Sigmoid colon (tissue), 7 donors: Measurements from ENCODE around the gene KIF1A. TPM values are rescaled to one million over a fixed set of nuclear protein-coding genes. Genes with fewer than 3 reads are reported as not detected.

Experiments used
- DNase-seq: peaks from one replicate; pipeline ENCODE4 v3.0.0-alpha.2; 2019
- H3K27ac ChIP-seq, 4 donors: fragments of 200-600 bp; sonication (generic); one replicate each; pipeline ENCODE4 v1.5.1; 2016 to 2019; ENCODE audit warnings: mild to moderate bottlenecking in 1 of 4
- H3K27me3 ChIP-seq, 3 donors: fragments of 200-600 bp; sonication (generic); one replicate each; pipeline ENCODE4 v1.5.1; 2019; ENCODE audit warnings: mild to moderate bottlenecking in 1 of 3
- H3K36me3 ChIP-seq, 4 donors: fragments of 200-600 bp; sonication (generic); one replicate each; pipeline ENCODE4 v1.5.1; 2016 to 2019
- H3K4me1 ChIP-seq, 4 donors: fragments of 200-600 bp; sonication (generic); one replicate each; pipeline ENCODE4 v1.5.1; 2017 to 2019
- H3K4me3 ChIP-seq, 4 donors: fragments of 200-600 bp; sonication (generic); one replicate each; pipeline ENCODE4 v1.5.1; 2017 to 2019; ENCODE audit warnings: mild to moderate bottlenecking in 2 of 4, moderate library complexity in 1 of 4
- H3K9me3 ChIP-seq, 4 donors: fragments of 200-600 bp in 3 of 4; sonication (generic) in 3 of 4; one replicate each; pipeline versions ENCODE4 v1.5.1 to v1.6.1; 2013 to 2019
- EP300 ChIP-seq, 4 donors: sonication (generic); formaldehyde crosslinking; IDR thresholded peaks; one replicate each; pipeline ENCODE4 v1.6.1; 2017; ENCODE audit warnings: antibody characterized with exemption in 4 of 4
- POLR2A ChIP-seq, 2 donors: fragments of 450-650 bp; IDR thresholded peaks; one replicate each; pipeline ENCODE4 v1.6.1; 2016; ENCODE audit warnings: antibody characterized with exemption in 2 of 2, mild to moderate bottlenecking in 2 of 2, moderate library complexity in 2 of 2
- POLR2AphosphoS5 ChIP-seq, 4 donors: sonication (generic); formaldehyde crosslinking; IDR thresholded peaks; one replicate each; pipeline ENCODE4 v1.6.1; 2017; ENCODE audit warnings: antibody characterized with exemption in 4 of 4
- WGBS, 2 donors: extraction: QIAGEN DNeasy Blood & Tissue Kit; methylation state at CpG; one replicate each; pipeline ENCODE4 v1.1.7; 2013; 5-methylcytosine and 5-hydroxymethylcytosine counted together
- intact Hi-C: fragments of 100-400 bp; cut with DNase I; formaldehyde crosslinking; loops from one replicate; pipeline ENCODE4 v1.15.1; 2023
- polyA plus RNA-seq, 3 donors: library from polyadenylated mRNA; stranded (reverse); fragments of 200-250 nt; gene quantifications; one replicate each; pipeline ENCODE4 v1.2.3, GENCODE V29; 2013
- total RNA-seq, 4 donors: library from RNA; depleted of rRNA; stranded (reverse); fragments of >200 nt; gene quantifications; one replicate each; pipeline ENCODE4 v1.1.0, GENCODE V29; 2016
- TF ChIP-seq, protein P1 (sequence below), 4 experiments: fragments of 450-650 bp in 3 of 4; fragments of 200-600 bp in 1 of 4; IDR thresholded peaks; one replicate each; pipeline ENCODE4 v1.5.1; 2016 to 2019; ENCODE audit warnings: antibody characterized with exemption in 4 of 4, mild to moderate bottlenecking in 3 of 4, moderate library complexity in 2 of 4
- donor health status: healthy with polysubstance abuse.
- donor health status: Bipolar disorder and iron deficiency.
- donor health status: healthy.

KIF1A gene
- total and polyA plus RNA-seq, 7 donors: under 0.01 to 9.7 (median 4.4) TPM

DNA sequence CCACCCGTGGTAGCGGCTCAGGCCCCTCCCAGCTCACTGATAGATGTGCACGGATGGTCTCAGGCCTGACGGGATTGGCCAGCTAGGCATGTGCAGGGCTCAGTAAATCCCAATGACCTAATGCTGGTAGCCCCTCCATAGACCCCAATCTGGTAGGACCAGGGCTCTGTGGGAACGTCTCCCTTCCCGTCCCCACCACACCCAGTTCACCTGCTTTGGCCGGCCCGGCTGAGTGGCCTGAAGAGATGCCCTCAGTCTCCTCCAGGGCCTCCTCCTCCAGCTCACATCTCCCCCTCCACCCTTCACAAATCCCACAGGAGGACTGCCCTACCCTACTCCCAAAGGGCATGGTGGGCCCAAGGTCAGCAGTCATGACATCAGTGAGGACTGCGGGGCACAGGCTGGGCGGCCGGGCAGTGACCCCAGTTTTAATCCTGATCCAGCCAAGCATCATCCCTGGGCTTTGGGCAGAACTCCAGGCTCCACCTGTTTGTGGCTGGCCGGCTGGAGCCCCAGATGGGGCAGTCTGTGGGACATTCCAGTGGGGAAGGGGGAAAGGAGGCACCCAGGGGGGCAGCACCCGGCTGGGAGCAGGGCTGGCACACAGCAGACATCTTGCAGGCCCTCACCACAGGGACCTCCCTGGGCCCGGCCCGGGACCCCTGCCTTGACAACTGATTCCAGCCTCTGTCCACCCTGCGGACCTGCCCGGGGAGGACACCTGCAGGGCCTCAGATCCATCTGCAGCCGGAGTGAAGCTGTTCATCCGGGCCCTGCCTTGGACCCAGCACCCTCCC lies 2.3 kb downstream of the KIF1A start:
- Histone ChIP-seq H3K27ac (no peak overlapping the region), H3K4me1 (peaks cover 0 to 26% (median 23%) of the 10 kb centered on the region in 4 donors), H3K9me3 (peaks cover 0 to 3% (median 0%) of the 10 kb centered on the region in 4 donors), H3K36me3 (no peaks in the 10 kb centered on the region), H3K27me3 (peaks cover 30 to 61% (median 52%) of the 10 kb centered on the region in 3 donors), H3K4me3 (no peak overlapping the region)
- 71 to 87% methylated on average over 19 of the region's 19 CpGs for WGBS, 2 donors
- intact Hi-C loops: no loop called here
- DNase-seq: peak; percentile 45
- TF ChIP-seq POLR2AphosphoS5 (IDR thresholded peaks at IDR 0.05): no peak
- no peak for TF ChIP-seq POLR2A (IDR thresholded peaks at IDR 0.05)
- TF ChIP-seq EP300 (IDR thresholded peaks at IDR 0.05): no peak

DNA sequence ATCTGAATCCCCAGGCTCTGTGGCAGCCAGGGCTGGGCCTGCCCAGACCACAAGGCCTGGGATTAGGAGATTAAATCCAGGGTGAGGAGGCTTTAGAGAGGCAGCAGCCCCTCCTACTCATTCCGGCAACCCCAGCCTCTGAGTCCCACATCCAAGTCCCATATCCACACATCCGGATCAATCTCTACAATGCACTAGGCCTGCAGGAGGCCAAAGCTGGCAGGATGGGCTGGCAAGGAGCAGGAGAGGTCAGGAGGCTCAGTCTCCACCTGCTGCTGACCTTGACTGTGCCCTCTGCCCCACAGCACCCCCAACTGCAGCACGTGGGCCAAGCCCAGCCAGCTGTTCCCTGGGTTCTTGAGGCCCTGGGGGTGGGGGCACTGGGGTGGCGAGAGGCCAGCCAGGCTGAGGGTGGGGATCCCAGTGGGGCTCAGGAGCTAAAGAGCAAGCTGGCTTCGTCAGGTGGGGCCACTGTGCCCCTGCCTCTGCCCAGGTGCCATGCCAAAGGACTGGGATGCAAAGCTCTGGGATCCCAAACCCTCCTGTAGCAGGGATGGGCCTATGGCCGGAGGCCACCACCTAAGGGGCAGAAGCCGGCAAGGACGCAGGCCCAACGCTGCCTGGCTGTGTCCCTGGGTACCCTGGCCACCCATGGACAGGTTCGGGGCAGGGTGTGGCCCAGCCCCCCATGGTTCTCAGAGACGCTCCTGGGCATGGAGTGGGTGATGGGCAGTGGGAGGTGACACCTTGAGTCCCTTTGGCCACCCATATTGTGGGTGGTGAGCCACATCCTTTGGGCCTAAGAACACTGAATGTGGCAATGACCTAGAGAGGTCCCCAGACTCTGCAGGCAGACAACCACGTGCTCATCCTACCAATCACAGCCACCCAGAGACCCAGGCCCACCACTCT lies 3.2 kb downstream of the KIF1A start:
- H3K36me3 ChIP-seq: no peaks in the 10 kb centered on the region
- no peak overlapping the region for H3K4me3 ChIP-seq
- no peak overlapping the region for H3K27ac ChIP-seq
- peak; percentile 57 for DNase-seq
- peaks cover 0 to 3% (median 0%) of the 10 kb centered on the region in 4 donors for H3K9me3 ChIP-seq
- peaks cover 0 to 26% (median 23%) of the 10 kb centered on the region in 4 donors for H3K4me1 ChIP-seq
- intact Hi-C loops: no loop called here
- WGBS, 2 donors: 68 to 86% methylated on average over 12 of the region's 12 CpGs
- peaks cover 30 to 52% (median 44%) of the 10 kb centered on the region in 3 donors for H3K27me3 ChIP-seq
- TF ChIP-seq, protein P1, sequence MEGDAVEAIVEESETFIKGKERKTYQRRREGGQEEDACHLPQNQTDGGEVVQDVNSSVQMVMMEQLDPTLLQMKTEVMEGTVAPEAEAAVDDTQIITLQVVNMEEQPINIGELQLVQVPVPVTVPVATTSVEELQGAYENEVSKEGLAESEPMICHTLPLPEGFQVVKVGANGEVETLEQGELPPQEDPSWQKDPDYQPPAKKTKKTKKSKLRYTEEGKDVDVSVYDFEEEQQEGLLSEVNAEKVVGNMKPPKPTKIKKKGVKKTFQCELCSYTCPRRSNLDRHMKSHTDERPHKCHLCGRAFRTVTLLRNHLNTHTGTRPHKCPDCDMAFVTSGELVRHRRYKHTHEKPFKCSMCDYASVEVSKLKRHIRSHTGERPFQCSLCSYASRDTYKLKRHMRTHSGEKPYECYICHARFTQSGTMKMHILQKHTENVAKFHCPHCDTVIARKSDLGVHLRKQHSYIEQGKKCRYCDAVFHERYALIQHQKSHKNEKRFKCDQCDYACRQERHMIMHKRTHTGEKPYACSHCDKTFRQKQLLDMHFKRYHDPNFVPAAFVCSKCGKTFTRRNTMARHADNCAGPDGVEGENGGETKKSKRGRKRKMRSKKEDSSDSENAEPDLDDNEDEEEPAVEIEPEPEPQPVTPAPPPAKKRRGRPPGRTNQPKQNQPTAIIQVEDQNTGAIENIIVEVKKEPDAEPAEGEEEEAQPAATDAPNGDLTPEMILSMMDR (IDR thresholded peaks at IDR 0.05): no peak
- TF ChIP-seq EP300 (IDR thresholded peaks at IDR 0.05) (no peak), POLR2A (IDR thresholded peaks at IDR 0.05) (no peak), POLR2AphosphoS5 (IDR thresholded peaks at IDR 0.05) (no peak)

DNA sequence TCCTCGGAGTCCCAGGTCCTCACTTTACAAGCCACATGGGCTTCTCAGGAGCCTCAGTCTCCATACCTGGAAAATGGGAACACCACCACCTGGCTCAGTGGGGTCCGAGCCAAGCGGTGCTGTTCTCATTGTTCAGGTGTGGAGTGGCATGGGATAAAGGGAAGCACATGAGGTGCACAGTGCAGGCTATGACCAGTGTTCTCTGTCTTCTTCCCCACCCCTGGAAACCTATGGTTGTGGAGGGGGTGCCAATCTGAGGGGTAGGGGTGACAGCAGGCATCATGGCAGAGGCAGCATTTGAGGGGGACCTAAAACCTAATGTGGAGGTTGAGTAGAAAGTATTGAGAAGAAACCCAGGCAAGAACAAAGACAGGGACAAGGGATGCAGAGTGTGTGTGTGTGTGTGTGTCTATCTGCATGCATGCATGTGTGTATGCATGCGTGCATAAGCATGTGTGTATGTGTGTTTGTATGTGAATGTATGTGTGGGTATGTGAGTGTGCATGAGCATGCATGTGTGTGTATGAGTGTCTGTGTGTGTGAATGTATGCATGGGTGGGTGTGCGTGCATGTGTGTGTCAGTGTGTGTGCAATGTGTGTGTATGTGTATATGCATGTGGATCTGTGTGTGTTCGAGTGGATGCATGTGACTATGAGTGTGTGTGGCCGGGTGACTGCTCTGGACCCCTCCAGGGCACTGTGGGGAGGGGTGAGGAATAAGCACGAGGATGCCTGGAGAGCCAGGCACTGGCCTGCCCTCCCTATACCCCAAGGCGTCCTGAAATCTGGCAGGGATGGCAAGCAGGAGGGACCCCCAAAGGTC lies 4.0 kb downstream of the KIF1A start:
- Histone ChIP-seq H3K4me1 (peaks cover 0 to 24% (median 22%) of the 10 kb centered on the region in 4 donors), H3K27me3 (peaks cover 25 to 44% (median 35%) of the 10 kb centered on the region in 3 donors), H3K9me3 (peaks cover 0 to 3% (median 0%) of the 10 kb centered on the region in 4 donors), H3K36me3 (no peaks in the 10 kb centered on the region), H3K4me3 (no peak overlapping the region), H3K27ac (no peak overlapping the region)
- no peak for TF ChIP-seq EP300 (IDR thresholded peaks at IDR 0.05)
- no peak for TF ChIP-seq POLR2AphosphoS5 (IDR thresholded peaks at IDR 0.05)
- TF ChIP-seq, protein P1 (IDR thresholded peaks at IDR 0.05): no peak
- no peak for TF ChIP-seq POLR2A (IDR thresholded peaks at IDR 0.05)
- intact Hi-C loops: no loop called here
- DNase-seq: peak; percentile 27
- 76 to 84% methylated on average over 9 of the region's 9 CpGs for WGBS, 2 donors

DNA sequence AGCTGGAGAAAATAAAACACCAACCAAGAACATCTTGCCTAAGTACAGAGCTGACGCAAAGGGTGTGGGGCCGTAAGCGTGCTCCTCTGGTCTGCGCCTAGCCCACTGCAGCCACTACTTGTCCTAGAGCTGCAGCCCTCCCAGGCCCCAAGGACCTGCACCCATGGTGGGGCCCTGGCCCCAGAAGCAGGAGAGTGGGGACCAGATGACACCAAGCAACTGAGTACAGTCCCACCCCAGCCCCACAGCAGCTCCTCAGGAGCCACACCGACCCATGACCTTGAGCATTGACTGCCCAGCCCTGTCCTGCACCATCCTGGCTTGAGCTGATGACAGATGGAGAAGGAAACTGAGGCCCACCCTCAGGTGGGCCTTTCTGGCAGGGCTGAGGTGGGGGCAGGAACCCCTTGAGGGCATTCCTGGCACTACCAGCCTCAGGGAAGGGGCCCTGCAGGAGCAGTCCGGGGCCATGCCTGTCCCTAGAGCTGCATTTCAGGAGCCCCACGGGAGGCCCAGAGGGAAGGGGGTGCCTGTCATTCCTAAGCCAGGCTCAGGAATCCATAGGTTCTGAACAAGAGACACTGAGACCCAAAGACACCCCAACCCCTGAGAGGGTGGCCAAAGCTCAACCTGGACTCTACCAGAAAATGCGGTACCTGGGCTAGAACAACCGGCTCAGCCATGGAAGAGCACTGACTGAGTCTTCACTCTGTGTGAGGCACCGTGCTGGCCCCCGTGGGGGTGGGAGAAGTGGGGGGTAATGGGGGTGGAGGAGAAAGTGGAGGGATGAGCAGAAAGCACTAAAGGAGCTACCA lies 4.9 kb downstream of the KIF1A start:
- peaks cover 16 to 35% (median 27%) of the 10 kb centered on the region in 3 donors for H3K27me3 ChIP-seq

More for the DNA sequence above, 4.9 kb downstream of the KIF1A start:
- Histone ChIP-seq H3K27ac (no peak overlapping the region), H3K36me3 (no peaks in the 10 kb centered on the region), H3K4me1 (peaks cover 0 to 16% (median 15%) of the 10 kb centered on the region in 4 donors), H3K9me3 (peaks cover 0 to 3% (median 0%) of the 10 kb centered on the region in 4 donors), H3K4me3 (no peak overlapping the region)
- TF ChIP-seq EP300 (IDR thresholded peaks at IDR 0.05) (no peak), POLR2A (IDR thresholded peaks at IDR 0.05) (no peak), POLR2AphosphoS5 (IDR thresholded peaks at IDR 0.05) (no peak)
- TF ChIP-seq, protein P1 (IDR thresholded peaks at IDR 0.05): no peak
- WGBS, 2 donors: 83 to 92% methylated on average over 11 of the region's 11 CpGs
- intact Hi-C loops: no loop called here
- peak; percentile 43 for DNase-seq
